ENCODE data around the gene RCAN2. TPM values are rescaled to one million over a fixed set of nuclear protein-coding genes. Genes with fewer than 3 reads are reported as not detected.
"Not testable (repeated sequence)": the region's sequence is repeated elsewhere in the genome, so short reads cannot be mapped to it uniquely, and the experiment has no call there.

Gene RCAN2
- total RNA-seq, 1 experiment from 2014 or later, result 7.6 TPM

- Histone ChIP-seq H3K9me3 (no peaks in the 10 kb centered on the region), H3K27me3 (no peaks in the 10 kb centered on the region), H3K36me3 (no peaks in the 10 kb centered on the region), H3K4me3 (no peak overlapping the region)
- no peak for DNase-seq
Observed at GRCh38 chr6:46411456-46412197, 79.6 kb downstream of the RCAN2 start.

DNA sequence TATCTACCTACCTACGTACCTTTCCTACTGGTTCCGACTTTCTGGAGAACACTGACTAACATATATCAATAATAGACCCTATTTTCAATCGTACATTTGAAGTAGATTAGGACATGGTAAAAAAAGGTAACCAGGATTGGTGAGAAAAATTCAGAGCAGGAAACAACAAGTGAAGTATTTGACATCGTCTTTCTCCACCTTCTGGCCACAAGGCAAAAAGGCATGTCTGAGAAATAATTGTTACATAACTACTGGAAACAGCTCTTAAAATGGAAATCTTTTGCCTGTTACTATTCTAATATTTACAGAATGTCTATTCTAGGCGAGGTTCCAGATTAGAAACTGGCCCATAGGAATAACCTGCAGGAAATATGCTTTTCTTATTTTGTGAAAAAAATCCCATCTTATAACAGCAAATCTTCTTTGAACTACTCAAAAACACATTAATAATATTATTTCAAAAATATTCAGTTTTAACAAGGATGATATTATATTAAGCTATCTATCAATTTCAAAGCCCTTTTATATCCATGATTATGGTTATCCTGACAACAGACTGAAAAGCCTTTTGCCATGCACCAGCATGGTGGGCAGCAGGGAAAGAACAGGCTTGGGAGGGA is 80.8 kb downstream of the RCAN2 start:
- H3K9me3 ChIP-seq, result no peaks in the 10 kb centered on the region
- H3K4me3 ChIP-seq, result no peak overlapping the region
- no peak for DNase-seq
- no peaks in the 10 kb centered on the region for H3K36me3 ChIP-seq
- no peaks in the 10 kb centered on the region for H3K27me3 ChIP-seq

GRCh38 chr6:46407776-46408530 is 83.3 kb downstream of the RCAN2 start:
- DNase-seq, result no peak
- Histone ChIP-seq H3K9me3 (no peaks in the 10 kb centered on the region), H3K4me3 (no peak overlapping the region), H3K27me3 (no peaks in the 10 kb centered on the region), H3K36me3 (no peaks in the 10 kb centered on the region)

DNA sequence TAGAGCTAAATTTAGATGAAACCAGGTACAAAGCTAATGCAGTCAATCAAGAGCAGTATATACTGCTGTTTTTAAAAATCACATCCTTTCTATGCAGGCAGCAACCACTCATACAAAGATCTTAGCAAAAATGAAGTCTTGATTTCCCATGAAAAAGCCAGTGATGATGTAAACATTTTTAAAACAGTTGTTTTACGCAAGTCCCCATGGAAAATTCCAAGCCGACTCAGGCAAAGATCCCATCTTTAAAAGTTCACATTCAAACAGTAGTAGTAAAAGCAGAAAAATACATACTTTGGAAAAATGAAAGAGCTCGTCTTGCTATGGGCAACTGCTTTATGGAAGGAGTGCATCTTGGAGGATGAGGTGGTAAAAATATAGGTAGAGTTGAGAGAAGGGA is 84.0 kb downstream of the RCAN2 start:
- H3K27me3 ChIP-seq, result no peaks in the 10 kb centered on the region
- no peak overlapping the region for H3K4me3 ChIP-seq
- DNase-seq, result no peak
- no peaks in the 10 kb centered on the region for H3K9me3 ChIP-seq
- no peaks in the 10 kb centered on the region for H3K36me3 ChIP-seq

GRCh38 chr6:46405620-46406180 is 85.5 kb downstream of the RCAN2 start:
- H3K36me3 ChIP-seq, DNase-seq, H3K27me3 ChIP-seq, H3K4me3 ChIP-seq, H3K9me3 ChIP-seq: not testable (repeated sequence)

DNA sequence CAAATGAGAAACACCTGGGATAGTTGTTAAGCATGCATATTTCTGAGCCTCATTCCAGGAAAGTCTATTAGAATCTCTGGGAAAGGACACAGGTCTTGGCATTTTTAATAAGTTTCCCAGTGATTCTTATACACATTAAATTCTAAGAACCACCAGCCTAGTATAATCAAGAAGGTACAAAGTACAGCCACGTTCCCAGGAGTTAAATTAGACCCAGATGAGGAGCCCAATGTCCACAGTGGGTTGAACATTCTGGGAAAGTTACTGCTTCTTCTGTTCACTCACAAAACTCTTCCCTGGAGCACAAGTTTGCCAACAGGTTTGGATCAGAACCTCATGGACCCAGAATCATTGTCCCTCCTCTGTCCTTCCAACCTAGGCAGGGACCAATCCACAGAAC is 90.4 kb downstream of the RCAN2 start:
- H3K36me3 ChIP-seq, result no peaks in the 10 kb centered on the region
- DNase-seq, result no peak

GRCh38 chr6:46395530-46395929 is 95.7 kb downstream of the RCAN2 start:
- Histone ChIP-seq H3K36me3 (no peaks in the 10 kb centered on the region), H3K27me3 (no peaks in the 10 kb centered on the region), H3K9me3 (no peaks in the 10 kb centered on the region), H3K4me3 (no peak overlapping the region)
- no peak for DNase-seq

More for the DNA sequence above, 90.4 kb downstream of the RCAN2 start:
- H3K4me3 ChIP-seq, result no peak overlapping the region
- H3K9me3 ChIP-seq, result no peaks in the 10 kb centered on the region
- no peaks in the 10 kb centered on the region for H3K27me3 ChIP-seq

- Histone ChIP-seq H3K4me3 (no peak overlapping the region), H3K36me3 (no peaks in the 10 kb centered on the region), H3K9me3 (no peaks in the 10 kb centered on the region), H3K27me3 (no peaks in the 10 kb centered on the region)
- DNase-seq, result no peak
Observed at GRCh38 chr6:46393940-46394337, 97.3 kb downstream of the RCAN2 start.

GRCh38 chr6:46393161-46393939 is 97.9 kb downstream of the RCAN2 start:
- DNase-seq, result no peak
- Histone ChIP-seq H3K36me3 (no peaks in the 10 kb centered on the region), H3K9me3 (no peaks in the 10 kb centered on the region), H3K4me3 (no peak overlapping the region), H3K27me3 (no peaks in the 10 kb centered on the region)

GRCh38 chr6:46392294-46392693 is 99.0 kb downstream of the RCAN2 start:
- Histone ChIP-seq H3K36me3 (no peaks in the 10 kb centered on the region), H3K9me3 (no peaks in the 10 kb centered on the region), H3K4me3 (no peak overlapping the region), H3K27me3 (no peaks in the 10 kb centered on the region)
- DNase-seq, result no peak

DNA sequence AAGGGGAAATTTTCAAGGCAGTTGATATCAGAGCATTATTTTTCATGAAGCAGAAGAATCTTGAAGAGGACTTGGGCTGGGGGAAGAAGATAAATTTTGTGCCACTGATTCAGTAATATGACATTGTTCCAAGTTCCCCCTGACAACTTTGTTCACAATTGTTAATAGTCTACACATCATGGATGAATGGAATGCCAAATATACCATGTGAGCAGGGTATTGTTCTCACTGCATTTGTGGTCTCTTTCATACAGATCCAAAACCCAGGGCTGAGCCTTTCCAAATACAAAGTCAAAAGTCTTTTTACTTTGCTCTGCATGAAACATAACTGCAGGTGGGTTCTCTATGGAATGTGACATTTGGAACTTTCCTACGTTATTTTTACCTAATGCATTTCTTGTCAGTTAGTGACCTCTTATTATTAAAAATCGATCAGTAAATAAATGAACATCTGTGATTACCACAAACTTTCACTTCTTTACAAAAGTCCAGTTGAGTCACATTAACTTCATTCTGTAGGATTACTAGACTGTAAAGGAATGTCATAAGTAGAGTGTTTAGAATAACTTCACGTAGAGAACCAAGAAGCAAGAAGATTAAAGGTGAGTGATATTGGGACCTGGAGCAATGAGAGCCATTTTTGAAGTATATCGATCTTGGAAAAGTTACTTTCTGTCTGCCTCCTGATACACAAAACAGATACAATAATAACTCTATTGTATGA is 100.9 kb downstream of the RCAN2 start:
- DNase-seq, result no peak
- Histone ChIP-seq H3K4me3 (no peak overlapping the region), H3K27me3 (no peaks in the 10 kb centered on the region), H3K9me3 (no peaks in the 10 kb centered on the region), H3K36me3 (no peaks in the 10 kb centered on the region)

GRCh38 chr6:46387728-46388127 is 103.5 kb downstream of the RCAN2 start:
- H3K4me3 ChIP-seq, H3K36me3 ChIP-seq, H3K9me3 ChIP-seq, DNase-seq, H3K27me3 ChIP-seq: not testable (repeated sequence)

- no peaks in the 10 kb centered on the region for H3K27me3 ChIP-seq
- DNase-seq, result no peak
- no peaks in the 10 kb centered on the region for H3K9me3 ChIP-seq
- no peak overlapping the region for H3K4me3 ChIP-seq
- H3K36me3 ChIP-seq, result no peaks in the 10 kb centered on the region
Observed at GRCh38 chr6:46381579-46381978, 109.7 kb downstream of the RCAN2 start.

DNA sequence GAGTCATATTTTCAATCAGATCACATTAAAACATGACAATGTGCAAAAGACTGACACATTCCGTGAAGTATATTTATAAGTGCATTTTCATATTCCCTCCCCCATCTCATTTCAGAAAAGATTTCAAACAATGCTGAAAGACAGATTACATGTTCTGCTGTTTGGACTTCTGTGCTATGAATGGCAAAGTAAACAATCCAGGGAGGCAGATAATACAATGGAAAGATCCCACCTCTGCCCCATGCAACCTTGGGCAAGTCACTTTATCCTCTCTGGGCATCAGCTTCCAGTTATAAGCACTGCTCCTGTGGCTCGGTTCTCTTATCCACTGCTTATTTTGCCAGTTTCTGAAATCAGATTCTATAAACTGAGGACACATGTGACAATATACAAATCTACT is 110.2 kb downstream of the RCAN2 start:
- Histone ChIP-seq H3K9me3 (no peaks in the 10 kb centered on the region), H3K4me3 (no peak overlapping the region), H3K36me3 (no peaks in the 10 kb centered on the region), H3K27me3 (no peaks in the 10 kb centered on the region)
- no peak for DNase-seq

- no peaks in the 10 kb centered on the region for H3K27me3 ChIP-seq
- no peaks in the 10 kb centered on the region for H3K9me3 ChIP-seq
- H3K36me3 ChIP-seq, result no peaks in the 10 kb centered on the region
- H3K4me3 ChIP-seq, result no peak overlapping the region
- DNase-seq, result no peak
Observed at GRCh38 chr6:46380152-46380807, 111.0 kb downstream of the RCAN2 start.
